Lung (tissue), 12 donors: Measurements from ENCODE around the gene SORD. TPM values are rescaled to one million over a fixed set of nuclear protein-coding genes. Genes with fewer than 3 reads are reported as not detected.
"Not testable (repeated sequence)": the region's sequence is repeated elsewhere in the genome, so short reads cannot be mapped to it uniquely, and the experiment has no call there.

Experiments used
- ATAC-seq: fragments of 200-7000 bp; cut with Tn5 transposase; one replicate; pipeline ENCODE4 v1.9.1; 2020; ENCODE audit warnings: moderate number of reproducible peaks; ENCODE audit not compliant: insufficient read depth, low FRiP score
- DNase-seq, 3 donors: peaks; one replicate each; pipeline ENCODE4 v3.0.0-alpha.2; 2013 to 2017
- H3K27ac ChIP-seq, 2 donors: one replicate each; pipeline ENCODE4 v1.5.1; 2013; ENCODE audit warnings: mild to moderate bottlenecking in 2 of 2, moderate library complexity in 2 of 2, control low read depth in 1 of 2, inconsistent platforms in 1 of 2, low read depth in 1 of 2, low read length in 1 of 2
- H3K27me3 ChIP-seq, 3 donors: one replicate each; pipeline ENCODE4 v1.5.1; 2013; ENCODE audit warnings: low read length in 2 of 3; ENCODE audit not compliant: control insufficient read depth in 3 of 3, insufficient read depth in 3 of 3
- H3K36me3 ChIP-seq, 4 donors: one replicate each; pipeline ENCODE4 v1.5.1; 2013; ENCODE audit warnings: low read length in 4 of 4, mild to moderate bottlenecking in 1 of 4, moderate library complexity in 1 of 4; ENCODE audit not compliant: control insufficient read depth in 4 of 4, insufficient read depth in 4 of 4
- H3K4me1 ChIP-seq, 5 donors: one replicate each; pipeline ENCODE4 v1.5.1; 2013; ENCODE audit warnings: low read length in 5 of 5, mild to moderate bottlenecking in 2 of 5, moderate library complexity in 1 of 5; ENCODE audit not compliant: control insufficient read depth in 5 of 5, insufficient read depth in 5 of 5
- H3K4me3 ChIP-seq: one replicate; pipeline ENCODE4 v1.5.1; 2013; ENCODE audit warnings: mild to moderate bottlenecking, control low read depth, moderate library complexity
- H3K9ac ChIP-seq, 2 donors: one replicate each; pipeline ENCODE4 v1.5.1; 2013; ENCODE audit warnings: low read length in 2 of 2, control low read depth in 1 of 2; ENCODE audit not compliant: insufficient read depth in 1 of 2
- H3K9me3 ChIP-seq, 4 donors: one replicate each; pipeline ENCODE4 v1.5.1; 2013; ENCODE audit warnings: low read length in 3 of 4, mild to moderate bottlenecking in 1 of 4, moderate library complexity in 1 of 4; ENCODE audit not compliant: control insufficient read depth in 4 of 4, insufficient read depth in 3 of 4
- CTCF ChIP-seq: IDR thresholded peaks from 2 replicates; pipeline ENCODE4 v1.5.1; 2012; ENCODE audit warnings: mild to moderate bottlenecking; ENCODE audit errors: control extremely low read depth, extremely low read depth
- WGBS, 2 donors: extraction: QIAGEN DNeasy Blood & Tissue Kit; methylation state at CpG; one replicate each; pipeline ENCODE4 v1.1.7; 2013; 5-methylcytosine and 5-hydroxymethylcytosine counted together
- polyA plus RNA-seq, 2 donors: library from polyadenylated mRNA; stranded (reverse); fragments of 200-250 nt; gene quantifications; one replicate each; pipeline ENCODE4 v1.2.1, GENCODE V29; 2013
- total RNA-seq, 2 donors: library from RNA; depleted of rRNA in 1 of 2; stranded (reverse); fragments of >200 nt in 1 of 2; gene quantifications; one replicate each; pipeline ENCODE4 v1.2.1, GENCODE V29; 2014 to 2021
- donor health status: control.
- donor health status: control.
- donor health status: Bipolar disorder and iron deficiency.
- donor health status: healthy.
- donor health status: DM: yes; HTN: yes; CAD: no.

SORD gene
- total and polyA plus RNA-seq, 4 donors = 3.5 to 18.2 (median 16.4) TPM

- DNase-seq = no peak
Observed at GRCh38 chr15:45101749-45102148, 78.8 kb downstream of the SORD start.

GRCh38 chr15:45102226-45102625, 79.2 kb downstream of the SORD start:
- ATAC-seq (no peak), DNase-seq (no peak)
- TF ChIP-seq CTCF = no peak
- Histone ChIP-seq H3K4me3 (no peak overlapping the region), H3K4me1 (no peaks in the 10 kb centered on the region), H3K27me3 (peaks cover 0 to 3% (median 0%) of the 10 kb centered on the region in 3 donors), H3K9ac (no peak overlapping the region), H3K9me3 (no peaks in the 10 kb centered on the region), H3K27ac (no peak overlapping the region), H3K36me3 (peaks cover 0 to 2% (median 0%) of the 10 kb centered on the region in 4 donors)
- WGBS, 2 donors = 86 to 93% methylated on average over 6 of the region's 6 CpGs

More at GRCh38 chr15:45101749-45102148, 78.8 kb downstream of the SORD start:
- Histone ChIP-seq H3K9me3 (no peaks in the 10 kb centered on the region), H3K27ac (no peak overlapping the region), H3K36me3 (no peaks in the 10 kb centered on the region), H3K9ac (no peak overlapping the region), H3K4me3 (no peak overlapping the region), H3K27me3 (peaks cover 0 to 3% (median 0%) of the 10 kb centered on the region in 3 donors), H3K4me1 (no peaks in the 10 kb centered on the region)
- ATAC-seq = no peak
- 94 to 96% methylated on average over 12 of the region's 12 CpGs for WGBS, 2 donors
- no peak for TF ChIP-seq CTCF

GRCh38 chr15:45104170-45104569, 81.2 kb downstream of the SORD start:
- WGBS, 2 donors = 87 to 91% methylated on average over 9 of the region's 9 CpGs
- H3K36me3 ChIP-seq, DNase-seq, H3K9me3 ChIP-seq, H3K9ac ChIP-seq, H3K27ac ChIP-seq, H3K4me3 ChIP-seq, H3K4me1 ChIP-seq, ATAC-seq: not testable (repeated sequence)
- peaks cover 0 to 14% (median 5%) of the 10 kb centered on the region in 3 donors for H3K27me3 ChIP-seq

- no peak for DNase-seq
- no peak for TF ChIP-seq CTCF
- 92 to 93% methylated on average over 11 of the region's 11 CpGs for WGBS, 2 donors
- H3K4me3 ChIP-seq = no peak overlapping the region
- H3K36me3 ChIP-seq = peaks cover 0 to 2% (median 0%) of the 10 kb centered on the region in 4 donors
- H3K9me3 ChIP-seq = no peaks in the 10 kb centered on the region
- H3K9ac ChIP-seq = no peak overlapping the region
- H3K27ac ChIP-seq = no peak overlapping the region
- no peaks in the 10 kb centered on the region for H3K4me1 ChIP-seq
- H3K27me3 ChIP-seq = peaks cover 0 to 28% (median 18%) of the 10 kb centered on the region in 3 donors
- no peak for ATAC-seq
Observed at GRCh38 chr15:45105586-45105985, 82.6 kb downstream of the SORD start.
